ENCODE results near the gene UMAD1.

The UMAD1 gene

DNA sequence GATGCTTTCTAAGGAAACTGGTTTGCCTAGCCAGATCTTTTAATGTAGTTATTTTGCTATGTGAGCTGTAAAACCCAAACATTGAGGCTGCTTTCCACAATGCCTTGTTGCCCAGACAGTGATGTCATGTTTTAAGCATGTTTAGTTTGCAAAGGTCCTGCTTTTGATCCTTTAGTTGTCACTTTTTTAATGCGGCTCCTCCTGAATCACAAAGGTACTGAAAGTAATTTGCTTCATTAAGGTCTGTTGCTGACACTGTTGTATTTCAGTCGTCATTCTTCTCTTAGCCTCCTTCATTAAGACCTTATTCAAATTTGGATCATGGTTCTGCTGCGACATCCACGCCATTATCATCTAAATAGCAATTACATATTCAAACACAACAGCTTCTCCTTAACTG, 67.3 kb downstream of the UMAD1 start:
- Histone ChIP-seq H3K4me1 (ENCODE audit: control insufficient read depth, insufficient read depth, low read length) (peaks cover 22% of the 10 kb centered on the region), H3K9ac (ENCODE audit: low read depth, low read length) (no peak overlapping the region), H3K4me3 (ENCODE audit: low read depth, low read length) (no peak overlapping the region)

GRCh38 chr7:7709291-7709690, 68.7 kb downstream of the UMAD1 start:
- no peaks in the 10 kb centered on the region for H3K9me3 ChIP-seq (ENCODE audit: control insufficient read depth, insufficient read depth, low read length)
- no peaks in the 10 kb centered on the region for H3K27me3 ChIP-seq (ENCODE audit: control insufficient read depth, insufficient read depth, low read length)
- no peak overlapping the region for H3K9ac ChIP-seq (ENCODE audit: low read depth, low read length)
- no peaks in the 10 kb centered on the region for H3K36me3 ChIP-seq (ENCODE audit: control insufficient read depth, insufficient read depth, low read length)
- no peak overlapping the region for H3K4me3 ChIP-seq (ENCODE audit: low read depth, low read length)
- peaks cover 22% of the 10 kb centered on the region for H3K4me1 ChIP-seq (ENCODE audit: control insufficient read depth, insufficient read depth, low read length)

More for the DNA sequence above, 67.3 kb downstream of the UMAD1 start:
- H3K36me3 ChIP-seq (ENCODE audit: control insufficient read depth, insufficient read depth, low read length): no peaks in the 10 kb centered on the region
- H3K27me3 ChIP-seq (ENCODE audit: control insufficient read depth, insufficient read depth, low read length): no peaks in the 10 kb centered on the region
- H3K9me3 ChIP-seq (ENCODE audit: control insufficient read depth, insufficient read depth, low read length): no peaks in the 10 kb centered on the region

DNA sequence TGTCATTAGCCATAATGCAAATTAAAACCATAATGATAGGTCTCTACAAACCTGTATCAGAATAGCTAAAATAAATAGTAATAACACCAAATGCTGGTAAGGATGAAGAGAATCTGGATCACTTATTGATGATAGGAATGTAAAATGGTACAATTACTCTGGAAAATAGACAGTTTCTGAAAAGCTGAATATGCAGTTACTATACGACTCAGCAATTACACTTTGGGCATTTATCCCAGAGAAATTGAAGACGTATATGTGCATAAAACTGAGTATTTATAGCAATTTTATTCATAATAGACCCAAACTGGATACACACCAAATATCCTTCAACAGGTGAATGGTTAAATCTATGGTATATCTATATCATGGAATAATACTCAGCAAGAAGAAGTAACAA, 69.9 kb downstream of the UMAD1 start:
- Histone ChIP-seq H3K4me3 (ENCODE audit: low read depth, low read length) (no peak overlapping the region), H3K9me3 (ENCODE audit: control insufficient read depth, insufficient read depth, low read length) (no peaks in the 10 kb centered on the region), H3K36me3 (ENCODE audit: control insufficient read depth, insufficient read depth, low read length) (no peaks in the 10 kb centered on the region), H3K9ac (ENCODE audit: low read depth, low read length) (no peak overlapping the region), H3K4me1 (ENCODE audit: control insufficient read depth, insufficient read depth, low read length) (peaks cover 25% of the 10 kb centered on the region), H3K27me3 (ENCODE audit: control insufficient read depth, insufficient read depth, low read length) (no peaks in the 10 kb centered on the region)

GRCh38 chr7:7713730-7714129, 73.2 kb downstream of the UMAD1 start:
- Histone ChIP-seq H3K9me3 (ENCODE audit: control insufficient read depth, insufficient read depth, low read length) (no peaks in the 10 kb centered on the region), H3K4me3 (ENCODE audit: low read depth, low read length) (no peak overlapping the region), H3K4me1 (ENCODE audit: control insufficient read depth, insufficient read depth, low read length) (peaks cover 11% of the 10 kb centered on the region)

DNA sequence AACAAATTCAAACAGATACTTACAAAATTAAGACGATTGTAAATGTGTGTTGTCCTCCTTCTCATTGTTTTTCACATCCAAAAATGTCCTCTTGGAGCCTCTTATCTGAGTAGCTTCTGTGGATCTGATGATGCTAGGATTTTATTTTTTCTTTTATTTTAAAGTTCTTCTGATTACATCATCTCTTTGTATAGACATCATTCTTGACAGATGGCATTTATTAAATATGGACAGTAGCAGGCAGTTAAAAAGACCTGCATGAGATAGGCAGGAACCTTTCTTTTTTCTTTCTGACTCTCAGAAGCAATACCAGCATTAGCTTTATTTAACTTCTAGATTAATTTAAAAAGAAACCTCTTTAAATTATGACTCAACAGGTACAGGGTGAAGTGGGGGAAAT, 77.9 kb downstream of the UMAD1 start, which contains the start of gene RPA3:
Gene RPA3 (minus strand): TSS at position 116 of the 400 bp plus-strand sequence. CDS start 78,189 bp downstream, outside the sequence.
- Histone ChIP-seq H3K4me1 (ENCODE audit: control insufficient read depth, insufficient read depth, low read length) (peaks cover 2% of the 10 kb centered on the region), H3K9ac (ENCODE audit: low read depth, low read length) (no peak within 1 kb of the TSS), H3K36me3 (ENCODE audit: control insufficient read depth, insufficient read depth, low read length) (no peaks in the 10 kb centered on the region), H3K27me3 (ENCODE audit: control insufficient read depth, insufficient read depth, low read length) (no peaks in the 10 kb centered on the region), H3K4me3 (ENCODE audit: low read depth, low read length) (no peak within 1 kb of the TSS), H3K9me3 (ENCODE audit: control insufficient read depth, insufficient read depth, low read length) (no peaks in the 10 kb centered on the region)

More at GRCh38 chr7:7713730-7714129, 73.2 kb downstream of the UMAD1 start:
- no peaks in the 10 kb centered on the region for H3K36me3 ChIP-seq (ENCODE audit: control insufficient read depth, insufficient read depth, low read length)
- no peak overlapping the region for H3K9ac ChIP-seq (ENCODE audit: low read depth, low read length)
- H3K27me3 ChIP-seq (ENCODE audit: control insufficient read depth, insufficient read depth, low read length): no peaks in the 10 kb centered on the region

DNA sequence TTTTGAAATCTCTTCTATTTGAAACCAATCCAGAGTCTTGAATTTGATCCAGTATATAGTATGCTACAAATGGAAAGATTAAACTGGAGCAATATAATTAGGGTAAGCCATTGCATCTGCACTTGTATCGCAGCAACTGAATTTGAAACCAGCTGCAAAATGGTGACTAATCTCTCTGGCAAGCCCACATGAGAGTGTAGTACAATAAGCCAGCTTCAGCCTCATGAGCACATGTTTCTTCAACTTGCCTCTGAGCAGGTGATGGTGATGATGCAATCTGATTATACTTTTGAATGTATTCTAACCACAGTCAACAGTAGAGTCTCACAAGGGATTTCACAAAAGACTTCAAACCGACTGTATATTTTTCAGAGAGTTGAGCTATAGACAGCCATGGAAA, 78.7 kb downstream of the UMAD1 start:
- Histone ChIP-seq H3K4me1 (ENCODE audit: control insufficient read depth, insufficient read depth, low read length) (peaks cover 2% of the 10 kb centered on the region), H3K9me3 (ENCODE audit: control insufficient read depth, insufficient read depth, low read length) (no peaks in the 10 kb centered on the region), H3K9ac (ENCODE audit: low read depth, low read length) (no peak overlapping the region), H3K27me3 (ENCODE audit: control insufficient read depth, insufficient read depth, low read length) (no peaks in the 10 kb centered on the region), H3K36me3 (ENCODE audit: control insufficient read depth, insufficient read depth, low read length) (no peaks in the 10 kb centered on the region), H3K4me3 (ENCODE audit: low read depth, low read length) (no peak overlapping the region)

GRCh38 chr7:7720193-7720592, 79.6 kb downstream of the UMAD1 start:
- Histone ChIP-seq H3K27me3 (ENCODE audit: control insufficient read depth, insufficient read depth, low read length) (no peaks in the 10 kb centered on the region), H3K36me3 (ENCODE audit: control insufficient read depth, insufficient read depth, low read length) (no peaks in the 10 kb centered on the region), H3K9me3 (ENCODE audit: control insufficient read depth, insufficient read depth, low read length) (no peaks in the 10 kb centered on the region), H3K9ac (ENCODE audit: low read depth, low read length) (no peak overlapping the region), H3K4me3 (ENCODE audit: low read depth, low read length) (no peak overlapping the region), H3K4me1 (ENCODE audit: control insufficient read depth, insufficient read depth, low read length) (peaks cover under 1% of the 10 kb centered on the region)

- Histone ChIP-seq H3K27me3 (ENCODE audit: control insufficient read depth, insufficient read depth, low read length) (no peaks in the 10 kb centered on the region), H3K9me3 (ENCODE audit: control insufficient read depth, insufficient read depth, low read length) (no peaks in the 10 kb centered on the region), H3K36me3 (ENCODE audit: control insufficient read depth, insufficient read depth, low read length) (no peaks in the 10 kb centered on the region), H3K4me3 (ENCODE audit: low read depth, low read length) (no peak overlapping the region), H3K4me1 (ENCODE audit: control insufficient read depth, insufficient read depth, low read length) (no peaks in the 10 kb centered on the region), H3K9ac (ENCODE audit: low read depth, low read length) (no peak overlapping the region)
These were observed 80.4 kb downstream of the UMAD1 start for GRCh38 chr7:7720750-7721621.

GRCh38 chr7:7731732-7732131, 91.2 kb downstream of the UMAD1 start:
- Histone ChIP-seq H3K27me3 (ENCODE audit: control insufficient read depth, insufficient read depth, low read length) (no peaks in the 10 kb centered on the region), H3K36me3 (ENCODE audit: control insufficient read depth, insufficient read depth, low read length) (no peaks in the 10 kb centered on the region), H3K4me1 (ENCODE audit: control insufficient read depth, insufficient read depth, low read length) (peaks cover under 1% of the 10 kb centered on the region), H3K9me3 (ENCODE audit: control insufficient read depth, insufficient read depth, low read length) (no peaks in the 10 kb centered on the region), H3K9ac (ENCODE audit: low read depth, low read length) (no peak overlapping the region), H3K4me3 (ENCODE audit: low read depth, low read length) (no peak overlapping the region)

- no peaks in the 10 kb centered on the region for H3K9me3 ChIP-seq (ENCODE audit: control insufficient read depth, insufficient read depth, low read length)
- no peaks in the 10 kb centered on the region for H3K27me3 ChIP-seq (ENCODE audit: control insufficient read depth, insufficient read depth, low read length)
- H3K36me3 ChIP-seq (ENCODE audit: control insufficient read depth, insufficient read depth, low read length): no peaks in the 10 kb centered on the region
- H3K9ac ChIP-seq (ENCODE audit: low read depth, low read length): no peak overlapping the region
- no peak overlapping the region for H3K4me3 ChIP-seq (ENCODE audit: low read depth, low read length)
- H3K4me1 ChIP-seq (ENCODE audit: control insufficient read depth, insufficient read depth, low read length): peaks cover 6% of the 10 kb centered on the region
These were observed 92.2 kb downstream of the UMAD1 start for GRCh38 chr7:7732621-7733281.

DNA sequence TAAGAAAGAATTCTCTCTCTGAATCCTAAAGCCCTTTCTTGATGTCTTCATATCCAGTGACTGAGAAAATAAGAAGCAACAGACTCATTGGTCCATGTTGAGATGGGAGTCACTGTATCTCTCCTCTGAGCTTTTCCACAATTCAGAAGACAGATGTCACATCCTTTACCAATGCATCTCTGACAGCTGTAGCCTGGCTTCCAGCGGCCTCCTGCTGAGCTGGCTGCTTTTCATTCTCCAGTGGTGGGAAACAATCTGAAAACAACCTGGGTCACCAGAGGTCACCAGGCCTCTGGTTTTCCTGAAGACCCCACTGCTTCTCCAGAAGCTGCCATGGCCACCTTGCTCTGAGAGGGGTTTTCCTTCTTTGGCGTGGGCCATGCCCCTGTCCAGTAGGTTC, 96.1 kb downstream of the UMAD1 start:
- Histone ChIP-seq H3K36me3 (ENCODE audit: control insufficient read depth, insufficient read depth, low read length) (no peaks in the 10 kb centered on the region), H3K27me3 (ENCODE audit: control insufficient read depth, insufficient read depth, low read length) (no peaks in the 10 kb centered on the region), H3K9me3 (ENCODE audit: control insufficient read depth, insufficient read depth, low read length) (no peaks in the 10 kb centered on the region), H3K4me3 (ENCODE audit: low read depth, low read length) (no peak overlapping the region), H3K9ac (ENCODE audit: low read depth, low read length) (no peak overlapping the region), H3K4me1 (ENCODE audit: control insufficient read depth, insufficient read depth, low read length) (peaks cover 6% of the 10 kb centered on the region)

GRCh38 chr7:7737674-7738073, 97.1 kb downstream of the UMAD1 start:
- H3K9me3 ChIP-seq (ENCODE audit: control insufficient read depth, insufficient read depth, low read length): no peaks in the 10 kb centered on the region
- peaks cover 6% of the 10 kb centered on the region for H3K4me1 ChIP-seq (ENCODE audit: control insufficient read depth, insufficient read depth, low read length)
- no peaks in the 10 kb centered on the region for H3K36me3 ChIP-seq (ENCODE audit: control insufficient read depth, insufficient read depth, low read length)

More at GRCh38 chr7:7737674-7738073, 97.1 kb downstream of the UMAD1 start:
- Histone ChIP-seq H3K4me3 (ENCODE audit: low read depth, low read length) (no peak overlapping the region), H3K27me3 (ENCODE audit: control insufficient read depth, insufficient read depth, low read length) (no peaks in the 10 kb centered on the region), H3K9ac (ENCODE audit: low read depth, low read length) (no peak overlapping the region)

All from iPS-15b (cell line).